ENCODE data around the gene ILF2. TPM values are rescaled to one million over a fixed set of nuclear protein-coding genes. Genes with fewer than 3 reads are reported as not detected.

Gene ILF2
- total RNA-seq, 1 donor from 2014 or later = 295 TPM

GRCh38 chr1:153633754-153634665 lies 36.8 kb downstream of the ILF2 start, which contains the start of gene CHTOP:
TSS of gene CHTOP (plus strand) at chr1:153634066. CDS start at chr1:153636589, 2,523 bp downstream.
- peak; percentile 86 for DNase-seq (ENCODE audit: low read depth)
- TF ChIP-seq, protein P1, sequence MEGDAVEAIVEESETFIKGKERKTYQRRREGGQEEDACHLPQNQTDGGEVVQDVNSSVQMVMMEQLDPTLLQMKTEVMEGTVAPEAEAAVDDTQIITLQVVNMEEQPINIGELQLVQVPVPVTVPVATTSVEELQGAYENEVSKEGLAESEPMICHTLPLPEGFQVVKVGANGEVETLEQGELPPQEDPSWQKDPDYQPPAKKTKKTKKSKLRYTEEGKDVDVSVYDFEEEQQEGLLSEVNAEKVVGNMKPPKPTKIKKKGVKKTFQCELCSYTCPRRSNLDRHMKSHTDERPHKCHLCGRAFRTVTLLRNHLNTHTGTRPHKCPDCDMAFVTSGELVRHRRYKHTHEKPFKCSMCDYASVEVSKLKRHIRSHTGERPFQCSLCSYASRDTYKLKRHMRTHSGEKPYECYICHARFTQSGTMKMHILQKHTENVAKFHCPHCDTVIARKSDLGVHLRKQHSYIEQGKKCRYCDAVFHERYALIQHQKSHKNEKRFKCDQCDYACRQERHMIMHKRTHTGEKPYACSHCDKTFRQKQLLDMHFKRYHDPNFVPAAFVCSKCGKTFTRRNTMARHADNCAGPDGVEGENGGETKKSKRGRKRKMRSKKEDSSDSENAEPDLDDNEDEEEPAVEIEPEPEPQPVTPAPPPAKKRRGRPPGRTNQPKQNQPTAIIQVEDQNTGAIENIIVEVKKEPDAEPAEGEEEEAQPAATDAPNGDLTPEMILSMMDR (conservative IDR thresholded peaks at IDR 0.05; ENCODE audit: low read depth, low read length) = no peak
- H3K4me3 ChIP-seq (ENCODE audit: low read depth, low read length) = peak within 1 kb of the TSS; percentile 97

DNA sequence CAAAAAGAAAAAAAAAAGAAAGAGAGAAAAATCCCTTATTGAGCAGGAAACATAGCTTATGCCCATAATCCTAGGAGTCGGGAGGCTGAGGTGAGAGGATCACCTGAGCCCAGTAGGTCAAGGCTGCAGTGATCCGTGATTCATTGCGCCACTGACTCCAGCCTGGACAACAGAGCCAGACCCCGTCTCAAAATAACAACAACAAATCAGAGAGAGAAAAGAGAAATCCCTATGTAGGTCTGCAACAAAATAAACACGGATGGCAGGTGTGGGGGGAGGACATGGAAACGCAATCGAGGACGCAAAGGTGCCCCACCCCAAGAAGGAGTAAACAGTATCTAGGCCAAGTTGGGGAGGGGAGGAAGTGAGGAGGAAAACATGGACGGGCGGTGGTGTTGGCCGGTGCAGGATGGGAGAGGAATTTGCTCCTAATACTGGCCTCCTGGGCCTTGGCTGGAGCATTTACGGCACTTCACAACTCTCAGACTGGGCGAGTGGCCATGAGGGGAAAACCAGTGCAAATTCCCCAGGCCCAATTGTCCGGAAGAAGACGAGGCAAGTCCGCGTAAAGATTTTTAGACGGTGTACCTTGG lies 37.5 kb downstream of the ILF2 start:
- TF ChIP-seq, protein P1 (conservative IDR thresholded peaks at IDR 0.05; ENCODE audit: low read depth, low read length) = no peak
- peak overlapping the region; percentile 97 for H3K4me3 ChIP-seq (ENCODE audit: low read depth, low read length)
- no peak for DNase-seq (ENCODE audit: low read depth)

GRCh38 chr1:153631047-153632022 lies 39.5 kb downstream of the ILF2 start:
- H3K4me3 ChIP-seq (ENCODE audit: low read depth, low read length) = peak overlapping the region; percentile 87
- no peak for DNase-seq (ENCODE audit: low read depth)
- TF ChIP-seq, protein P1 (conservative IDR thresholded peaks at IDR 0.05; ENCODE audit: low read depth, low read length) = no peak

DNA sequence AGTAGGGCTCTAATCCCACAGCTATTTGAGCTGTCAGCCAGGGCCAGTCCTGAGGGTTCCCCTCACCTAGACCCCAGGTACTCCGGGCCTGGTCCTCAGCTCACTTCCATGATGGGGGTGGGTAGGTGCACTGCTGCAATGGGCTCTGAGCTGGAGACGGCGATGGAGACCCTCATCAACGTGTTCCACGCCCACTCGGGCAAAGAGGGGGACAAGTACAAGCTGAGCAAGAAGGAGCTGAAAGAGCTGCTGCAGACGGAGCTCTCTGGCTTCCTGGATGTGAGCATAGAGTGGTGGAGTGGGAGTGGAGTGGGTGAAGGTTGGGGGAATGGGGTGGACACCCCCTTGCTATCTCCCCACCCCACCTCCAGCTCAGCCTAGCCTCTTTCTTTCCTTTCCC lies 40.4 kb downstream of the ILF2 start:
- H3K4me3 ChIP-seq (ENCODE audit: low read depth, low read length) = peak overlapping the region; percentile 87
- TF ChIP-seq, protein P1 (conservative IDR thresholded peaks at IDR 0.05; ENCODE audit: low read depth, low read length) = no peak
- DNase-seq (ENCODE audit: low read depth) = no peak

DNA sequence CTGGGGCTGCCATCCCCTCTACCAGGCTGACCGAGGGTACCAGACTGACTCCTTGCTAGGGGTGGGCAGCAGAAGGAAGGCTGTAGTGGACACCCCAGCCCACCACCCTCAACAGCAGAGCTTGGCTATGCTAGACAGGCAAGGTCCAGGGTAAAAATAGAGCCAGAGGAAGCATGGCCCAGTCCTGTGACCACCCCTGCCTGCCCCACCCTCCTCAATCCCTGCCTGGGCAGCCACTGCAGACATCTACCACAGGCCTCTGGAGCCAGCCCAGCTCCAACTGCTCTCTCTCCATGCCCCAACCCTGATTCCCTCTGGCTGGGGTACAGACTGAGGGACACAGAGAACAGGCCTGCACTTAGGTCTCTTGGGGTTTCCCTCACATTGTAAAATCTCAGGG lies 40.8 kb downstream of the ILF2 start:
- DNase-seq (ENCODE audit: low read depth) = no peak
- H3K4me3 ChIP-seq (ENCODE audit: low read depth, low read length) = peak overlapping the region; percentile 87
- TF ChIP-seq, protein P1 (conservative IDR thresholded peaks at IDR 0.05; ENCODE audit: low read depth, low read length) = no peak

DNA sequence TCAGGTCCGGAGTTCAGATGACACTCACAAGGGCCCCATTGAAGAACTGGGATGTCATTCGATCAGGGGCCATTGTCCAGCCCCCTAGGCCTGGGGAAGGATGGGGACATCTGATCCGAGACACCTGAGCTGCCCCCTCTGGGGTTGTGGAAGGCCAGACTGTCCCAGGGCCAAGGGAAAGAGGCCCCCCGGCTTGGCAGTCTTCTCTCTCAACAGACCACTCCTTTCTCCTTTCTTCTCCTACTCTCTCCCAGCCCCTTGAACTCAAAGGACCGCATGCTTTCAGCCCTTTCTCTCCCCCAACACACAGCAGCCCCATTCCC lies 41.5 kb downstream of the ILF2 start:
- TF ChIP-seq, protein P1 (conservative IDR thresholded peaks at IDR 0.05; ENCODE audit: low read depth, low read length) = no peak
- no peak for DNase-seq (ENCODE audit: low read depth)
- H3K4me3 ChIP-seq (ENCODE audit: low read depth, low read length) = peak overlapping the region; percentile 87
